Left lobe of liver (tissue), 2 donors: ENCODE measurements around the gene MYO16. TPM values are rescaled to one million over a fixed set of nuclear protein-coding genes. Genes with fewer than 3 reads are reported as not detected.

ENCODE experiments used
- ATAC-seq: fragments of 200-7000 bp; cut with Tn5 transposase; one replicate; pipeline ENCODE4 v1.9.1; 2020; ENCODE audit warnings: mild to moderate bottlenecking, moderate library complexity
- DNase-seq: peaks from one replicate; pipeline ENCODE4 v3.0.0-alpha.2; 2020; ENCODE audit warnings: low spot score
- total RNA-seq: library from RNA; stranded (reverse); gene quantifications from one replicate; pipeline ENCODE4 v1.2.1, GENCODE V29; 2021
- donor health status: DM: no; HTN: no; CAD: no; lungs with moderate emphysema.
- donor health status: DM: no; HTN: yes; CAD: no.

The MYO16 gene
- total RNA-seq = 2.7 TPM

- ATAC-seq (no peak), DNase-seq (no peak)
Observed at GRCh38 chr13:108629181-108629752, at the start of gene MYO16. Gene MYO16, plus strand, starts transcription at chr13:108629611. Its CDS starts 234 bp downstream, at chr13:108629845.

DNA sequence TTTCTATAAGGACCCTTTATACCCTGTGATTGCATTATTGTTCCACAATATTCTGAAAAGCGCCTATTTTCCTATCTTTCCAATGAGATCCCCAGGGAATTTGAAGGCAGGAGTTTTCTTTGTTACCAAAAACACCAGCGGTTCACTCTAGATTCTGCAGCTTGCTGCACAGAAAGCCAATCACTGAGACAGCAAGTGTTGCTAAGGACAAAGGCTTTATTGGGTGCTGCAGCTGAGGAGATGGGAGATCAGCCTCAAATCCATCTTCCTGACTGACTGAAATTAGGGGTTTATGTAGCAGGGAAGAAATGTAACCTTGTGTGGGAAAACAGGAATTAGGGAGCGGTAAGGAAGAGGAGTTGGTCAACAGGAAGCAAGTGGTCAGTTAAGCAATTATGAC, 42.6 kb upstream of the MYO16 start:
- DNase-seq (no peak), ATAC-seq (no peak)

- no peak for DNase-seq
- ATAC-seq = no peak
Observed at GRCh38 chr13:108588516-108588915, 40.9 kb upstream of the MYO16 start.

DNA sequence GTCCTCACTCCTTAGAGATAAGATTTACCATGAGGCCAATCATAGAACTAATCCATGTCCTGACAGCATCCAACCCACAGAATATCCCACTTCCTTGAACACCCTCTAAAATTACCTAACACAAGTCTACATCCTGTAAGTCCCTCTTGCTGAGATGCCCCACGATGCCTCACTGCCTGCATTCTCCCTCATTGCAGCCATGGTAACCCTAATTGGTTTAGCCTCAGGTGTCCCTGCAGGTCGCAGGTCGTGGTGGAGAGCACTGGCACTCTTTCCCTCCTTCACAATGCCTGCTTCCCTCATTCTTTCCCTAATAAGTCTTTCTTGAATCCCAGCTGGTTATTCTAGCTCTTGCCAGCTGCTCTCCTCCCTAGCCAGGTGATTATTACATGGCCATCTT, 35.3 kb upstream of the MYO16 start:
- DNase-seq (no peak), ATAC-seq (no peak)

GRCh38 chr13:108595436-108596274, 33.8 kb upstream of the MYO16 start:
- DNase-seq (no peak), ATAC-seq (no peak)

GRCh38 chr13:108597943-108598342, 31.5 kb upstream of the MYO16 start:
- ATAC-seq (no peak), DNase-seq (no peak)

DNA sequence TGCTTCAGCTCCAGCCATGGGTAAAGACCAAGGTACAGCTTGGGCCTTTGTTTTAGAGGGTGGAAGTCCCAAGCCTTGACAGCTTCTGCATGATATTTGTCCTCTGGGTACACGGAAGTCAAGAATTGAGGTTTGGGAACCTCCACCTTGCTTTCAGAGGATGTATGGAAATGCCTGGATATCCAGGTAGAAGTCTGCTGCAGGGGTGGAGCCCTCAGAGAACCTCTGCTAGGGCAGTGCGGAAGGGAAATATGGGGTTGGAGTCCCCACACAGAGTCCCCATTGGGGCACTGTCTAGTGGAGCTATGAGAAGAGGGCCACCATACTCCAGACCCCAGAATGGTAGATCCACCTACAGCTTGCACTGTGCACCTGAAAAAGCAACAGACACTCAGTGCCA, 23.0 kb upstream of the MYO16 start:
- ATAC-seq = no peak
- no peak for DNase-seq

DNA sequence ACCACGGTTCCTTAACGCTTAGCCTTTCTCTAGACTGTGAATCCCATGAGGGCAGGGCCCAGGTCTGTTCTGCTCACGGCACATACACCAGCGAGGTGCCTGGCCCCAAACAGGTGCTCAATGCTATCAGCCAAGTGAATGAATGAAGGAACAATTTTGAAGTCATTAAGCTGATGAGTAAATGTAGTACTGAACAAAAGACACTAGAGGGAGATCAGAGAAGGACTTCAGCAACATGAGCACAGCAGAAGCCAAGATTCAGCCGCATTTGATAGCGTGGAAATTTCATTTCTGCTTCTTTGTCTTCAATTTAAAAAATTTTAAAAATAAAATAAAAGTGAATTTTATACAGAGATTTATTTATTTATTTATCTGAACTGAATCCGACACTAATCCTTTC, 20.1 kb upstream of the MYO16 start:
- peak; percentile 51 for ATAC-seq
- no peak for DNase-seq

- no peak for DNase-seq
Observed at GRCh38 chr13:108610507-108610906, 18.9 kb upstream of the MYO16 start.

DNA sequence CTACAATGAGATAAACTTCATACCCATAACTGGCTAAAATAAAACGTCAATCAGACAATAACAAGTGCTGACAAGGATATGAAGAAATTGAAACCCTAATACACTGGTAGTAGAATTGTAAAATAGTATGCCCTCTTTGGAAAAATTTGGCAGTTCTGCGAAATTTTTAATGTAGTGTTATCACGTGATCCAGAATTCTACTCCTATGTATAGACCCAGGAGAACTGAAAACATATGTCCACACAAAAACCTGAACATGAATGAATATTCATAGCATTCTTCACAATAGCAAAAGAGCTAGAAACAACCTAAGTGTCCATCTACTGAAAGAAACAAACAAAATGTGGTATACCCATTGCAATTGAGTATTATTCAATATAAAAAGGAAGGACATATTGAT, 14.2 kb upstream of the MYO16 start:
- DNase-seq (no peak), ATAC-seq (no peak)

More at GRCh38 chr13:108610507-108610906, 18.9 kb upstream of the MYO16 start:
- ATAC-seq = no peak

DNA sequence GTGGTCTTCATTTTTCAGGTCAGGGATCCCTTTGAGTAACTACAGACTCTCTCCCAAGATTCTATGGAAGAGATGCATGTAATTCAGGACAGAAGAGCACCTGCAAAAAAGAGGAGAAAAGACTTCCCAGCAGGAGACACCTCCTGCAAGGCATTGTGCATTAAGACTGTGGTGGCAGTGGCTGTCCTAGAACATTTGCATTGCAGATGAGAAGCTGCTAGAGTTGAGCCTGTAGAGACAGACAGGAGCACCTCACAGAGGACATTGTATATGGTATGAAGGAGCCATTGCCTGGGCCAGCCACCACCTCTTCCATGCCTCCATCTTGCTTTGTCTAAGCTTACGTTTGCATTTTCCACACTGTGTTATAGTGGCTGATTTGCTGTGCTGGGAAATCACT, 11.2 kb upstream of the MYO16 start:
- DNase-seq (no peak), ATAC-seq (no peak)

DNA sequence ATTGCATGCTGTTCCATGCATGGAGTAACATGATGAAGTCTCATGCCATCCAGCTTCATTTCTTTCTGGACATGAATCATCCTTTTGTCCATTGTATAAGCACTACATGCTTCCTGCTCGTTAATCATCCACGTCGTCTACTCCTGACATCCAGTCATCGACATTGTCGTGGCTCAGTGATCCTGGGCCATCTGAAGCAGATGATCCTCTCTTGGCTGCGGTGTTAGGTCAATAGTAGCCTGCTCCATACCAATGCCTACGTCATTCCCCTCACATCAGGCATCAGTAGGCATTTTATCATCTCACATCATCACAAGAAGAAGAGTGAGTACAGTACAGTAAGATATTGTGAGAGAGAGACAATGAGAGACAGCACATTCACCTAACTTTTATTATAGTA, 7.9 kb upstream of the MYO16 start:
- no peak for DNase-seq
- ATAC-seq = no peak

GRCh38 chr13:108624108-108624507, 5.3 kb upstream of the MYO16 start:
- DNase-seq (no peak), ATAC-seq (no peak)

- DNase-seq = no peak
- no peak for ATAC-seq
Observed at GRCh38 chr13:108624979-108625378, 4.4 kb upstream of the MYO16 start.

- no peak for DNase-seq
Observed at GRCh38 chr13:108629988-108630387, 577 bp downstream of the MYO16 start.

DNA sequence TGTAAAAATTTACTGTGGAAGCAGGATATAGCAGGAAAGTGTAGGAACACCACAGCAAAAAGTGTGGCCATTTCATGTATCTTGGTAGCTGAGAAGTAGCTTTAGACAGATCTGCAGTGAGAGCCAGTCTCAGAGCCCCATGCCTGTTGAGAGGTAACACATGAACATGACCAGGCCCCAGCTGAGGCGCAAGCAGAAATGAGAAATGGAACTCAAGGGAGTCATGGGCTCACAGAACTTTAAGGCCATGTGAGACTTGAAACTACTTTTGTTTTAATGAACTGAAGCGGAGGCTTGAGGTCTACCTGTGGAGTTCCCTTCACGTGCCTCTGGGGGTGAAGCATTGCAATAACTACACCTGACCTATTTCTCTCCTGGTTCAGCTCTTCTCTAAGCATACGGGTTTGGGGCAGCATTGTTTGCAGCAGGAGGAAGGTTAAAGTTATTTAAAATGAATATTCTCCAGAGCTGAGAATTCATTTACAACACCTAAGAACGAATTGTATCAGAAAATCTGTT, 3.3 kb downstream of the MYO16 start:
- ATAC-seq (no peak), DNase-seq (no peak)

More at GRCh38 chr13:108629988-108630387, 577 bp downstream of the MYO16 start:
- ATAC-seq = no peak

GRCh38 chr13:108638901-108639300, 9.5 kb downstream of the MYO16 start:
- ATAC-seq = no peak
- DNase-seq = no peak

DNA sequence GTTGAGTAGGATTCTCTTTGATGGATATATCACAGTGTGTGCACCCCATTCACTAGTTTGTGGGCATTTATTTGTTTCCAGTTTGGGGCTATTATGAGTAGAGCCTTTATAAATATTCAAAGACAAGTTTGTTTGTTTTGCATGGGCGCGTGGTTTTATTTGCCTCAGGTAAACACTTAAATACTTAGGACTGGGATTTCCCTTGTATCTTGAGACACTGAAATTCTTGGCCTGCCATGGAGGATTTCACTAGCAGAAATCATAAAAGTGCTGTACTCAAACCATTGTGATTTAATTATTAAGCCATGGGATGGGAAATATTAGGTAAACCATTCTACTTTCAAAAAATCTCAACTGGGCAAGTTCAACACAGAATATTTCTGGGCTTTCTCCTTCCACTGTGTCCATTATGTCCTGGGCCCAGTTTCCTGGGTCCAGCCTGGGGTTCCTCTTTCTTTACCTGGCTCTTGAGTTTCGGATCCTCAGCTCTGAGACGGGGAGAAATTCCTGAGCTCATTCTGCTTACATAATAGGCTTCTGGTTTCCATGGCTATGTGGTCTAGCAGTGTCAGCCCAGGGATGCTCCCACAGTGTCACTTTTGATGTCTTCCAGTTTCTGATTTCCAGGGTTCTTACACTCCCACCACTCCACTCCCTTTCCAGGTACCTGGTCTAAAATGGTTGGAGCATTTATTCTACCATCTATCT, 14.4 kb downstream of the MYO16 start:
- ATAC-seq (no peak), DNase-seq (no peak)

- DNase-seq = no peak
- ATAC-seq = no peak
Observed at GRCh38 chr13:108645376-108645775, 16.0 kb downstream of the MYO16 start.

DNA sequence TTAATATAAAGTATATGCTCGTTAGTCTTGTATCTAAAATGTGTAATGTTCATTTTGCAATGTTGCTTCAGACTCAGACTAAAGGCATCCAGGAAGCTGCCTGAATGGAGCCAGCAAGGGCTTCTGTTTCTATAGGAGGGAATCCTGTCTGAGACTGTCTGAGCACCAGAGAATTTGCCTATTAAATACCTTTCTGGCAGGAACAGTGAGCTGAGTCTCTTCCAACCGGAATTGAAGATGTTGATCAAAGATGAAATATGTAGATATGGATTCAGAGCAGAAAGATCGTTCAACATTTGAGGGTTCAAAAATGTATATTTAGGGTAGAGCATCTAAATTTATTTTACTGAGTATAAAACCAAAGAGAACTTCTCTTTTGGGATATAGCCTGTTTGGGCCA, 20.9 kb downstream of the MYO16 start:
- DNase-seq (no peak), ATAC-seq (no peak)

- DNase-seq = no peak
- ATAC-seq = no peak
Observed at GRCh38 chr13:108656742-108657141, 27.3 kb downstream of the MYO16 start.

DNA sequence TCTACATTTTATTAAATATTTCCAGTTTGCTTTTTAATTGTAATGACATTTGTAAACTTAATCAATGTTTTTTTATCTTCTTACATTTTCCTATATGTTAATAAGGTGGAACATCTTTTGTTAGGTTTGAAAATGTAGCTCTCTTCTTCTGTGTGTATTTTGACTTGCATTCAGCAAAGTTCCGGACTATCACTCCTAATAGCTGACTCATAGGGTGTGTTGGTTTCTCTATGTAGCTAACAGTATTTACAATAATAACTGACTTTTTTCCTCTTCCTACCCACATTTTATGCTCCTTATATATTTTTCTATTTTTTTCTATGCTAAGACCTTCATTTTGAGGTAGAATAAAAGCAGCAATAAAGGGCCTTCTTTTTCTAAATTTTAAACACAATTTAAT, 28.1 kb downstream of the MYO16 start:
- no peak for ATAC-seq
- no peak for DNase-seq
